ENCODE results near the gene ACSF3.
"Not testable (repeated sequence)": the region's sequence is repeated elsewhere in the genome, so short reads cannot be mapped to it uniquely, and the experiment has no call there.

Gene ACSF3

DNA sequence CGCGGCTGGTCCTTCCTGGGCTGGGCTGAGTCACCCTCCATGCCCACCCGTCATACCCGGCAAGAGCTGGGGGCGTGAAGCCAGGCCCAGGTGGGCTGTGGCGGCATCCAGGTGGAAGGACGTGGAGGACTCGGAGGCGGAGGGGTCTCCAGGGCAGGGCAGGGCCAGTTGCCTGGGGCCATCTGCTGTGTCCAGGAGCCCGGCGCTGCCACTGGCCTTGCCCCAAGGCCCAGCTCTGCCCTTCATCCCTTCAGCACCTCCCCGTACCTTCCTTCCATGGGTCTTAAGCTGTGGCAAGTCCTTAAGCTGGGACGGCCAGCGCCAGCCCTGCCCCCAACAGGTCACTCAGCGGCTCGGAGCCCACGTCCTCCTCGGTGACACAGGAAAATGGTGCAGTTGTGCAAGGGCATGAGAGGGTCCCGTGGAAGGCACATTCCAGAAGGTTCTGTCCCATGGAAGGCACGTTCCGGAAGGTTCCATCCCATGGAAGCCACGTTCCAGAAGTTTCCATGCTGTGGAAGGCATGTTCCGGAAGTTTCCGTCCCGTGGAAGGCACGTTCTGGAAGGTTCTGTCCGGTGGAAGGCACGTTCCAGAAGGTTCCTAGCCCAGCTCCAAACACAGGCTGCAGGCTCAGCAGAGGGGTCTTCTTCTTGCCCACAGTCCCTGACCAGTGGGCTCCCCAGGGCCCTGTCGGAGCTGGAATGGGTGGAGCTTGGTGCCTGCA is 67.5 kb downstream of the ACSF3 start:
- H3K36me3 ChIP-seq (ENCODE audit: control insufficient read depth, insufficient read depth, low read length), result no peaks in the 10 kb centered on the region
- H3K9me3 ChIP-seq (ENCODE audit: control insufficient read depth, low read length), result no peaks in the 10 kb centered on the region
- peaks cover 12% of the 10 kb centered on the region for H3K27me3 ChIP-seq (ENCODE audit: control insufficient read depth, insufficient read depth, low read length)
- H3K4me1 ChIP-seq (ENCODE audit: control insufficient read depth, insufficient read depth, low read length), result no peaks in the 10 kb centered on the region
- H3K9ac ChIP-seq (ENCODE audit: low read length), result no peak overlapping the region
- no peak overlapping the region for H3K4me3 ChIP-seq (ENCODE audit: low read length)

DNA sequence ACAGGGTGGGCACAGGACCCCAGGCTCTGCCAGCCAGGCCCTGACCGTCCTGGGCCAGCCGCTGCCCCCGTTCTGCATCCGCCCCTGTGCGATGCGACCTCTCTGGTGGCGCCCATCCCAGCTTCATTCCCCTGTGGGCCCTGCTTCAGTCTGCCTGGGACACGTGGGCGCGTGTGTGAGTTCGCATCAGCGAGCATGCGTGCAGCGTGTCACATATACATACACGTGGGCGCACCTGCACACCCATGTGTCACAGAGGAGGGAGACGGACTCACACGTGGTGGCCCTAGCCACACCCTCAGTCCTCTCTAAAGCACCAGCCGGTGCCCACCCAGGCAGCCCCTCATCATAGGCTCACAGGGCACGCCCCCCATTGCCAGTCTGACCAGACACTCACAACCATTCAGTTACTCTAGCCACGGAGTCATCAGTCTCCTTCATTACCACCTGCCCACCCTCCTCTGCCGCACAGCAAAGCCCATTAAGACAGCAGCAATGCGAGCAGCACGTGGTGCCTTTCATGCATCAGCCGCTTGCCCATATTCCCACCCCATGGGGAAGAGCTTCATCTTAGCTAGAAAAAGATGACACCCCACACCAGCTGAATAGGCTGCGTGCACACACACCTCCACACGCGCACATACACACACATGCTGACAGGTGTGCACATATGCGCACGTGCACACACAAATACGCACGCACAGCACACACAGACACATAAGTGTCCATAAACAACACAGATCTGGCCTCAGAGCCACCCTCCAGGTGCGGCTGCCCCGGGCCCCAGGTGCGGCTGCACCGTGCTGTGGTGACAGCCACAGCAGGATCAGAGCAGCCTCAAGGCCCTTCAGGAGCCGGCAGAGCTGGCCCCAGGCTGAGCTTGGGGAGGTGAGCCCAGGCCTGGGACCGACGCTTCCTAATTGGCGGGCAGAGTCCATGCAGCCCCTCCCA is 68.4 kb downstream of the ACSF3 start:
- no peak overlapping the region for H3K9ac ChIP-seq (ENCODE audit: low read length)
- no peak overlapping the region for H3K4me3 ChIP-seq (ENCODE audit: low read length)
- no peaks in the 10 kb centered on the region for H3K9me3 ChIP-seq (ENCODE audit: control insufficient read depth, low read length)
- peaks cover 2% of the 10 kb centered on the region for H3K4me1 ChIP-seq (ENCODE audit: control insufficient read depth, insufficient read depth, low read length)
- H3K36me3 ChIP-seq (ENCODE audit: control insufficient read depth, insufficient read depth, low read length), result no peaks in the 10 kb centered on the region
- peaks cover 10% of the 10 kb centered on the region for H3K27me3 ChIP-seq (ENCODE audit: control insufficient read depth, insufficient read depth, low read length)

DNA sequence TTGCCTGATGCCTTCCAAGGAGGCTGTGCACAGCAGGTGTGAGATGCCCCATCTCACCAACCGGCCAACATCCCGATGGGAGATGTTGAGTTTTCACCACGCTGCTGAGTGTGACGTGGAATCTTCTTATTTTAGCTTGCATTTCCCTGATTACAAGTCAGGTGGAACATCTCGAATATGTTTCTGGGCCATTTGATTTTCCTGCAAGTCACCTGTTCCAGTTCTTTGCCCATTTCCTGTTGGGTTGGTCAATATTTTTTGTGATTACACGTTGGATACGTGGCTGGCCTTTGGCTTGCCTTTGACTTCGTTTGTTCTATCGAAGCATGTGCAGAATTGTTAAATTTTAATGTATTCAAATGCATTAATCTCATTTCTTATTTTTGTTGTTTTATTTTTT is 69.6 kb downstream of the ACSF3 start:
- H3K36me3 ChIP-seq (ENCODE audit: control insufficient read depth, insufficient read depth, low read length), result no peaks in the 10 kb centered on the region
- H3K9ac ChIP-seq (ENCODE audit: low read length), result no peak overlapping the region
- peaks cover 10% of the 10 kb centered on the region for H3K4me1 ChIP-seq (ENCODE audit: control insufficient read depth, insufficient read depth, low read length)
- H3K9me3 ChIP-seq (ENCODE audit: control insufficient read depth, low read length), result no peaks in the 10 kb centered on the region
- H3K4me3 ChIP-seq (ENCODE audit: low read length), result no peak overlapping the region
- H3K27me3 ChIP-seq (ENCODE audit: control insufficient read depth, insufficient read depth, low read length), result peaks cover 17% of the 10 kb centered on the region

DNA sequence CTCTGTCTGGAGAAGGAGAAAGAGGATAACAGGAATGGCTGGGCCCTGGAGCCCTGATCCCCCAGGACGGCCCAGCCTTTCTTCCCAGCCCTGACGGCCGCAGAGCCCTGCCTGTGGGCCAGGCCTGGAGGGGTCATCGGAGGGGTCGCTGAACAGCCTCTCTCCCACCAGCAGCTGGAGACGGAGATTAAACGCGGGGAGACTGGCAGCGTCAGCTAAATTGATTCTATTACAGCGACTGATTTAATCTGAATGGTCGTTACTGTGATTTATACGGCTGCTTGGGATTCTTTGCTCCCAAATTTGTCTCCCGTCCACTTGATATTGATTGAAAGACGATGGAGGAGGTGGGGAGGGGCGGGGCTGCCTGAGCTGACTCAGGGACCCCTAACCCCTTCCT is 70.8 kb downstream of the ACSF3 start:
- no peak overlapping the region for H3K9ac ChIP-seq (ENCODE audit: low read length)
- H3K4me3 ChIP-seq (ENCODE audit: low read length), result no peak overlapping the region
- H3K4me1 ChIP-seq (ENCODE audit: control insufficient read depth, insufficient read depth, low read length), result peaks cover 10% of the 10 kb centered on the region
- no peaks in the 10 kb centered on the region for H3K36me3 ChIP-seq (ENCODE audit: control insufficient read depth, insufficient read depth, low read length)
- peaks cover 29% of the 10 kb centered on the region for H3K27me3 ChIP-seq (ENCODE audit: control insufficient read depth, insufficient read depth, low read length)
- H3K9me3 ChIP-seq (ENCODE audit: control insufficient read depth, low read length), result no peaks in the 10 kb centered on the region

DNA sequence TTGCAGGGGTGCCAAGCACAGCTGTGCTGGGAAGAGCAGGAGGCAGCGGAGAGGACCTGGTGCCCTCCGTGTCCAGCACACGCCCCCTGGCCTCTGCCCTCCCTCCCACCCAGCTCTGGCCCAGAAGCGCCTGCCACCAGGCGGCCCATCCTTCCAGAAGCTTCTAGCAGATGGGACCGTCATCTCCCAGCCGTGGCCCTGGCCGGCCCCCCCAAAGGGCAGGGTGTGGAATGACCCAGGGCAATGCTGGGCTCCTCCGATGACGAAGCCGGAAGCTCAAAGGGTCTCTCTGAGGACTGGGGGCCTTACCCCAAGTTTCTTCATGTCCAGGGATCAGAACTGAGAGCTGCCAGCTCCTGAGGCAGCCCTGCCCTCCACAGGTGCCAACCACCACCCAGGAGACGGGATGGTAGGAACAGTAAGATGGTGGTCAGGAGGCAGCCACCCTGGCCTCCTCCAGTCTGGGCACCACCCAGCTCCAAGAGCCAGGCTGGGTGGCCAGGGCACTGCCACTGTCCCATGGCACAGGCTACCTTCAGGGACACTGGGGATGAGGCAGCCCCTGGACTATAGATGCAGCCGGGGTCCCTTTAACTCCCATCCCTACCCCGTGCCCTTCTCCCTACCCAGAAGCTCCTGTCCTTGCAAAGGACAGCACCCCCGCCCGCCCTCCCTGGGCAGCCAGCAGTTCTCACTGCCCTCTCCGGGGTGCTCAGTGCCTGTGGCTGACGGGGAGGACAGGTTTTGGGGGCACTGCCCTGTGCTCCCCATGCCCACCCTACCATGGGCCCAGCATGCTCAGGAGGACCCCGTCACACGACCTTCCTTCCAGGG is 71.4 kb downstream of the ACSF3 start:
- no peak overlapping the region for H3K9ac ChIP-seq (ENCODE audit: low read length)
- no peaks in the 10 kb centered on the region for H3K9me3 ChIP-seq (ENCODE audit: control insufficient read depth, low read length)
- peaks cover 35% of the 10 kb centered on the region for H3K27me3 ChIP-seq (ENCODE audit: control insufficient read depth, insufficient read depth, low read length)
- H3K4me1 ChIP-seq (ENCODE audit: control insufficient read depth, insufficient read depth, low read length), result peaks cover 10% of the 10 kb centered on the region
- no peak overlapping the region for H3K4me3 ChIP-seq (ENCODE audit: low read length)
- no peaks in the 10 kb centered on the region for H3K36me3 ChIP-seq (ENCODE audit: control insufficient read depth, insufficient read depth, low read length)

DNA sequence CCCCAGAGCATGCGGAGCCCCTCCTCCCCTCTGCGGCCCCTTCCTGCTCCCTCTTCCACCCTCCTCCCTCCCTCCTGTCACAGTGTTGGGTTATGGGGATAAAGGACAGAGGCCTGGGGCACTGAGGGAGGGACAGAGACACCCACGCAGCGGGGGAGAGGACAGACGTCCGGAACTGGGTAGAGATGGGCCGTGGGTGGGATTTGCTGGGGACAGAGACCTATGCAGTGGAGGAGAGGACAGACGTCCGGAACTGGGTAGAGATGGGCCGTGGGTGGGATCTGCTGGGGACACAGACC is 72.0 kb downstream of the ACSF3 start:
- peaks cover 41% of the 10 kb centered on the region for H3K27me3 ChIP-seq (ENCODE audit: control insufficient read depth, insufficient read depth, low read length)
- H3K9ac ChIP-seq (ENCODE audit: low read length); H3K9me3 ChIP-seq (ENCODE audit: control insufficient read depth, low read length); H3K36me3 ChIP-seq (ENCODE audit: control insufficient read depth, insufficient read depth, low read length); H3K4me3 ChIP-seq (ENCODE audit: low read length): not testable (repeated sequence)
- H3K4me1 ChIP-seq (ENCODE audit: control insufficient read depth, insufficient read depth, low read length), result peaks cover 14% of the 10 kb centered on the region

DNA sequence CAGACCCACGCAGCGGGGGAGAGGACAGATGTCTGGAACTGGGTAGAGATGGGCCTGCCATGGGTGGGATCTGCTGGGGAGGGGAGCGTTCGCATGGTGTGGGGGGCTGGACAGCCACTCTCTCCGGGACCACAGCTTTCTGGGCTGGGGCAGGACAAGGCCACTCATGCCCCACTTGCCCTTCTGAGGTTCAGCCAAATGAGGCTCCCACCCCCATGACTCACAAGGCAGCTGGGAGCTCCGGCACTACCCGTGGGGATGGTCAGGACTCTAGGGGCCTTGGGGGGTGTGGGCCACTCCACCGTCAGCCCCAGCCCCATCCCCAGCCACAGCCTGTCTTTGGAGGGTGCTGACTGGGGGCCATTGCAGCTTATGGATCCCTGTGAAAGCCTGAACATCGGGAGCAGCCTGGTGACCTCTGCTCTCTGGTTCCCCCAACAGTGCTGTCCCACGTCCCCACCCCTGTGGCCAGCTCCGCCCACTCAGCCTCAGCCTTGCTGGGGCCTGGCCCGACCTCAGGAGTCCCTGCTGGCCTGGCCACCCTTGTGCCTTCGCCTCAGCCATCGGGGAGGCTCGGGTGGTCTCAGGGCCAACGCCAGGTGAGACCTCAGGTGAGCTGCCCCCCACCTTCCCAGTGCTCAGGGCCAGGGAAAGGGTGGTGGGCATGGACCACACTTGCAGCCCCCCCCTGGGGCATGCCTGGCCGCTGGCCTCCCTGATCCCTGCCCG is 73.2 kb downstream of the ACSF3 start:
- H3K4me1 ChIP-seq (ENCODE audit: control insufficient read depth, insufficient read depth, low read length), result peaks cover 22% of the 10 kb centered on the region
- peaks cover 44% of the 10 kb centered on the region for H3K27me3 ChIP-seq (ENCODE audit: control insufficient read depth, insufficient read depth, low read length)
- H3K4me3 ChIP-seq (ENCODE audit: low read length), result no peak overlapping the region
- no peaks in the 10 kb centered on the region for H3K36me3 ChIP-seq (ENCODE audit: control insufficient read depth, insufficient read depth, low read length)
- no peak overlapping the region for H3K9ac ChIP-seq (ENCODE audit: low read length)
- no peaks in the 10 kb centered on the region for H3K9me3 ChIP-seq (ENCODE audit: control insufficient read depth, low read length)

DNA sequence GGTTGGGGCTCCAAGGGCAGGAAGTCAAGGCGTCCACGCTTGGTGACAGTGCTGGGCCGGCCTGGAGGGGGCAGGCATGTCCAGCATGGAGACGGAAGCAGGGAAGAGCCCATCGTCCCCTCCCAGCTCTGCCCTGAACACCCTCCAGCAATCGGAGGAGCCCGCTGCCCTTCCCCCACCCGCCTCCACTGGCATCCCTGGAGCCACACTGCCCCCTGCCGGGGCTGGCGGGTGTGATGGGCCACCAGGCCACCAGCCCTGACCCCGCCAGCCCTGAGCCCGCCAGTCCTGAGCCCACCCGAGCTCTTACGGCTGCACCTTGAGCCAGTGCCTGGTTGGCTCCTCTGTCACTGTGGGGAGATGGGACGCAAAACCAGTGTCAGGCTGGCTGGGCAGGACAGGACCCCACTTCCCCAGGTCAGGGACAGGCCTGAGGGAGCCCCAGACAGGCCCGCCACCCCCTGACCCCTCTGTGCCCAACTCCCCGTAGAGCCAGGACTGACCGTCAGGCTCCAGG is 73.8 kb downstream of the ACSF3 start:
- peaks cover 48% of the 10 kb centered on the region for H3K27me3 ChIP-seq (ENCODE audit: control insufficient read depth, insufficient read depth, low read length)

DNA sequence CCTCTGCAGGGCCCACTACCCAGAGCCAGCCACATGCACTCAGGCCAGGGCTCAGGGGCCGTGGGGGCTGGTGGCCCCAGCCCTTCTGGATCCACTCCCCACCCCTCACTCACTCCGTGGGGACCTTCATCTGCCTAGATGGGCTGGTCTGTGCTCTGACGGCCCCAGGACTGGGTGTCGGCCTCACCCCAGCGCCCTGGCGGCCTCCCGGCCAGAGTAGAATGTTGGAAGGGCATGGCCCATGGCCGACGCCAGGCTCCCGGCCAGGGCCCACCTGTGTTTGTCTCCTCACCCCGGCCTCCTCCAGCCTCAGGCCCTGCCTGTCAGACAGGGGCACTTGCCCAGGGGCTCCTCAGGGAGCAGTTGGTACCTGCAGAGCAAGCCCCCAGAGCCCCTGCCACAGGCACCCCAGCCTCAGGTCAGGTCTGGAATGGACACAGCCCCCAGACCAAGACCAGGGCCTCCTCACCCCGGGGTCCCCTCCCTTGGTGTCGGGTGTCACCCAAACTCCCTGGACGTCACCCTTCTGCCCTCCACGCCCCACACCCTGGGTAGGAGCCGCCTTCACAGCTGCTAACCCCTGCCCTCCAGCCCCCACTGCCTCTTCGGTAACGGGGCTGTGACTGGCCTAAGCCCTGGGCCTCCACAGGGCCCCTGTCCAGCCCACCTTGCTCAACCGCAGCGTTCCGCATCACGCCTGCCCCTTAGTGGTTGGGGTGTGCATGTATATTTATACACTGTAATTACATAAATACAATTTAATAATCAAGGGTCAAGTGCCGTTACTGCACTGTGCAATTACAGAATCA is 74.9 kb downstream of the ACSF3 start:
- Histone ChIP-seq H3K36me3 (ENCODE audit: control insufficient read depth, insufficient read depth, low read length) (no peaks in the 10 kb centered on the region), H3K4me1 (ENCODE audit: control insufficient read depth, insufficient read depth, low read length) (peaks cover 23% of the 10 kb centered on the region), H3K9me3 (ENCODE audit: control insufficient read depth, low read length) (no peaks in the 10 kb centered on the region), H3K9ac (ENCODE audit: low read length) (no peak overlapping the region), H3K4me3 (ENCODE audit: low read length) (no peak overlapping the region), H3K27me3 (ENCODE audit: control insufficient read depth, insufficient read depth, low read length) (peaks cover 59% of the 10 kb centered on the region)

More for the DNA sequence above, 73.8 kb downstream of the ACSF3 start:
- no peaks in the 10 kb centered on the region for H3K36me3 ChIP-seq (ENCODE audit: control insufficient read depth, insufficient read depth, low read length)
- H3K9me3 ChIP-seq (ENCODE audit: control insufficient read depth, low read length), result no peaks in the 10 kb centered on the region
- peaks cover 23% of the 10 kb centered on the region for H3K4me1 ChIP-seq (ENCODE audit: control insufficient read depth, insufficient read depth, low read length)
- no peak overlapping the region for H3K4me3 ChIP-seq (ENCODE audit: low read length)
- no peak overlapping the region for H3K9ac ChIP-seq (ENCODE audit: low read length)

DNA sequence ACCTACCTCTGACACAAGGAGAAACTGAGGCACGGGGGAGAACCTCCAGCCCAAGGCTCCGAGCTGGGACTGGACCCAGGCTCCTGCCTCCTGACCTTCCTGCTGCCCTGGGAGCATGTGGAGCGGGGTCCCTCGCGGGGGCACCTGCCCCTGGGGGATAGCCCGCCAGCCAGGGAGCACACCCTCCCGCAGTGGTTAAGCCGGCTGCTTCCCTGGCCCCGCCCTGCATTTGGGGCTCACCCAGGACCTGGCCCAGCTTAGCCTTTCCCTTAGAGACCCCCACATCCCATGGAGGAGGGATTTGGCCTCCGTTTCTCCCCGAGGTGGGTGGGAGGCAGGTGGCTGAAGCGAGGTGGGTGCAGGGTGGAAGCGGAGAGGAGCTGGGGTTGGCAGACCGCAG is 76.1 kb downstream of the ACSF3 start:
- Histone ChIP-seq H3K36me3 (ENCODE audit: control insufficient read depth, insufficient read depth, low read length) (no peaks in the 10 kb centered on the region), H3K9ac (ENCODE audit: low read length) (no peak overlapping the region), H3K4me1 (ENCODE audit: control insufficient read depth, insufficient read depth, low read length) (peaks cover 23% of the 10 kb centered on the region), H3K9me3 (ENCODE audit: control insufficient read depth, low read length) (no peaks in the 10 kb centered on the region), H3K27me3 (ENCODE audit: control insufficient read depth, insufficient read depth, low read length) (peaks cover 60% of the 10 kb centered on the region), H3K4me3 (ENCODE audit: low read length) (no peak overlapping the region)

All from mucosa of stomach (tissue), 1 donor.